GM12875 (cell line): ENCODE measurements around the gene TMPRSS13.
"Not testable (repeated sequence)": the region's sequence is repeated elsewhere in the genome, so short reads cannot be mapped to it uniquely, and the experiment has no call there.

Experiments
- H3K4me3 ChIP-seq: one replicate; pipeline ENCODE4 v1.5.1; 2011; ENCODE audit warnings: low read depth, low read length, control low read depth
- CTCF ChIP-seq: IDR thresholded peaks from 2 replicates; pipeline ENCODE4 v1.5.1; 2011; ENCODE audit warnings: low read depth, mild to moderate bottlenecking, control low read depth, inconsistent platforms, low read length, moderate library complexity, borderline replicate concordance; ENCODE audit not compliant: insufficient read depth

TMPRSS13 gene

GRCh38 chr11:117866526-117866925 lies 62.7 kb downstream of the TMPRSS13 start:
- no peak for TF ChIP-seq CTCF
- H3K4me3 ChIP-seq = no peak overlapping the region

GRCh38 chr11:117865546-117865945 lies 63.7 kb downstream of the TMPRSS13 start:
- H3K4me3 ChIP-seq = not testable (repeated sequence)

GRCh38 chr11:117863383-117863782 lies 65.8 kb downstream of the TMPRSS13 start:
- TF ChIP-seq CTCF = no peak
- no peak overlapping the region for H3K4me3 ChIP-seq

GRCh38 chr11:117862753-117863152 lies 66.4 kb downstream of the TMPRSS13 start:
- H3K4me3 ChIP-seq = no peak overlapping the region
- no peak for TF ChIP-seq CTCF

GRCh38 chr11:117862019-117862725 lies 67.0 kb downstream of the TMPRSS13 start:
- TF ChIP-seq CTCF = no peak
- H3K4me3 ChIP-seq = no peak overlapping the region

GRCh38 chr11:117861151-117862018 lies 67.8 kb downstream of the TMPRSS13 start:
- TF ChIP-seq CTCF = no peak
- H3K4me3 ChIP-seq = no peak overlapping the region

- H3K4me3 ChIP-seq = no peak overlapping the region
- no peak for TF ChIP-seq CTCF
Observed at GRCh38 chr11:117860139-117860538, 69.1 kb downstream of the TMPRSS13 start.
